Measurements from ENCODE around the gene CDKAL1.
"Not testable (repeated sequence)": the region's sequence is repeated elsewhere in the genome, so short reads cannot be mapped to it uniquely, and the experiment has no call there.

Gene CDKAL1

GRCh38 chr6:20534295-20535262 lies at the start of gene CDKAL1:
Gene CDKAL1, plus strand, starts transcription at chr6:20534457. Its CDS starts 11,894 bp downstream, at chr6:20546351.
- peak; percentile 77 for DNase-seq

GRCh38 chr6:20486641-20487040 lies 47.6 kb upstream of the CDKAL1 start:
- no peak for DNase-seq

GRCh38 chr6:20487669-20488375 lies 46.4 kb upstream of the CDKAL1 start:
- DNase-seq, result no peak

GRCh38 chr6:20490591-20490990 lies 43.7 kb upstream of the CDKAL1 start:
- DNase-seq, result no peak

GRCh38 chr6:20492099-20492498 lies 42.2 kb upstream of the CDKAL1 start:
- DNase-seq, result no peak

GRCh38 chr6:20497216-20498040 lies 36.8 kb upstream of the CDKAL1 start:
- no peak for DNase-seq

GRCh38 chr6:20498041-20498385 lies 36.2 kb upstream of the CDKAL1 start:
- DNase-seq, result no peak

GRCh38 chr6:20509212-20509611 lies 25.0 kb upstream of the CDKAL1 start:
- DNase-seq, result no peak

- DNase-seq, result no peak
These were observed 22.4 kb upstream of the CDKAL1 start for GRCh38 chr6:20511852-20512251.

- DNase-seq, result not testable (repeated sequence)
These were observed 9.0 kb upstream of the CDKAL1 start for GRCh38 chr6:20525208-20525607.

- not testable (repeated sequence) for DNase-seq
These were observed 5.2 kb upstream of the CDKAL1 start for GRCh38 chr6:20529086-20529448.

- DNase-seq, result no peak
These were observed 1.4 kb upstream of the CDKAL1 start for GRCh38 chr6:20532881-20533280.

GRCh38 chr6:20533746-20534294 lies 437 bp upstream of the CDKAL1 start:
- no peak for DNase-seq

- DNase-seq, result no peak
These were observed 3.9 kb downstream of the CDKAL1 start for GRCh38 chr6:20538131-20538662.

GRCh38 chr6:20538907-20539306 lies 4.7 kb downstream of the CDKAL1 start:
- DNase-seq, result no peak

GRCh38 chr6:20539387-20539786 lies 5.1 kb downstream of the CDKAL1 start:
- no peak for DNase-seq

GRCh38 chr6:20540683-20541082 lies 6.4 kb downstream of the CDKAL1 start:
- no peak for DNase-seq

- DNase-seq, result no peak
These were observed 7.1 kb downstream of the CDKAL1 start for GRCh38 chr6:20541382-20541781.

GRCh38 chr6:20542927-20543602 lies 8.8 kb downstream of the CDKAL1 start:
- no peak for DNase-seq

GRCh38 chr6:20548264-20548663 lies 14.0 kb downstream of the CDKAL1 start:
- no peak for DNase-seq

GRCh38 chr6:20549398-20549797 lies 15.1 kb downstream of the CDKAL1 start:
- DNase-seq, result not testable (repeated sequence)

GRCh38 chr6:20554326-20554725 lies 20.1 kb downstream of the CDKAL1 start:
- no peak for DNase-seq

Data from NK-92 treated with Interleukin-12 subunit alpha and Interleukin-12 subunit beta, amount 100 ng/mL, for 24 hours (cell line).